ENCODE data around the gene WDR86. TPM values are rescaled to one million over a fixed set of nuclear protein-coding genes. Genes with fewer than 3 reads are reported as not detected.

The WDR86 gene
- total and polyA plus RNA-seq, 2 of the 8 experiments (the other 6 are each of a cell fraction or from before 2014, with no cell fraction given), result 12.7 to 15.8 TPM

DNA sequence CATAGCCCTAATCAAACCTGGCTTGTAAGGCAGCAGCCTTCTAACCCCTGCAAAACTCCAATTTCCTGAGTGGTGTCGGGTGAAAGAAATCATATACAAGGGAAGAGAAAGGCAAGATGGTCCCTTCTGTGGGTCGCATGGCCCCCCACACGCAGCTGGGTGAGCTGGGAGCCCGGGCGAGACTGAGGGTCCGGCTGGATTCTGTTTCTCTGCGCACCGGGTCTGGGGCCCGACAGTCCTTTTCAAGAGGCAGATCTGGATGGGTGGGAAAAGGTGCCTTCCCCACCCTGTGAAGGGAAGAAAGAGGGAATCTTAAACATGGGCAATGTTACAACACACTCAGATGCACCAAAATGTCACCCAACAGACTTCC, 18.5 kb downstream of the WDR86 start:
- 94% methylated on average over 9 of the region's 9 CpGs; no CpG with 5 or more reads in 1 of the 2 experiments for WGBS, 2 experiments (ENCODE audit: extremely low coverage in 1 of 2, insufficient coverage in 1 of 2, insufficient read length in 1 of 2, insufficient replicate concordance in 2 of 2, low coverage in 1 of 2, low lambda C conversion rate in 2 of 2, missing lambda C conversion rate in 1 of 2)
- Histone ChIP-seq H2BK20ac (ENCODE audit: low read length) (no peak overlapping the region), H3K79me1 (ENCODE audit: low read depth, low read length) (no peaks in the 10 kb centered on the region), H3K56ac (replicated peaks; ENCODE audit: insufficient read length, low read depth, low read length) (no peak overlapping the region), H3K14ac (ENCODE audit: insufficient read length) (no peak overlapping the region), H2BK120ac (replicated peaks; ENCODE audit: low read depth, low read length) (no peak overlapping the region), H2BK5ac (ENCODE audit: low read depth, low read length) (no peak overlapping the region), H3K4me1 (replicated peaks in 1 of 4; ENCODE audit: control insufficient read depth in 3 of 4, insufficient read depth in 4 of 4, low read length in 3 of 4) (peaks cover 0 to 13% (median 4%) of the 10 kb centered on the region in 4 experiments; a peak in 6 of 7 replicates), H2BK15ac (ENCODE audit: low read length) (no peak overlapping the region), H3K9me3 (ENCODE audit: insufficient read depth in 2 of 2, low read depth in 1 of 2, low read length in 1 of 2) (no peaks in the 10 kb centered on the region), H3K23me2 (ENCODE audit: low read depth, low read length) (no peaks in the 10 kb centered on the region; the same call in 1 of the 2 replicates), H3K79me2 (ENCODE audit: control insufficient read depth in 1 of 2, insufficient read depth in 2 of 2, low read length in 2 of 2) (no peaks in the 10 kb centered on the region), H3K23ac (ENCODE audit: insufficient read length) (no peak overlapping the region), H3K4me2 (ENCODE audit: insufficient read depth in 1 of 2, low read depth in 2 of 2, low read length in 2 of 2) (no peak overlapping the region), H4K8ac (ENCODE audit: extremely low read depth, insufficient read depth, low read length) (no peak overlapping the region), H3K4me3 (ENCODE audit: extremely low read depth in 1 of 4, insufficient read depth in 2 of 4, low read depth in 3 of 4, low read length in 4 of 4) (no peak overlapping the region), H2AFZ (ENCODE audit: low read length) (no peak overlapping the region), H4K20me1 (replicated peaks in 1 of 2; ENCODE audit: control insufficient read depth in 1 of 2, insufficient read depth in 2 of 2, low read length in 2 of 2) (no peaks in the 10 kb centered on the region), H2BK12ac (ENCODE audit: low read depth, low read length) (no peak overlapping the region), H4K91ac (replicated peaks; ENCODE audit: insufficient read length, low read length) (no peak overlapping the region), H2AK5ac (ENCODE audit: low read depth, low read length) (no peak overlapping the region), H3K9ac (replicated peaks in 1 of 4; ENCODE audit: extremely low read depth in 1 of 4, low read depth in 3 of 4, low read length in 3 of 4) (no peak overlapping the region), H3K18ac (ENCODE audit: extremely low read depth, low read length) (no peak overlapping the region), H4K5ac (ENCODE audit: insufficient read length, low read depth, low read length) (no peak overlapping the region), H3K27ac (ENCODE audit: low read depth, low read length) (no peak overlapping the region), H3K27me3 (replicated peaks in 1 of 4; ENCODE audit: control insufficient read depth in 3 of 4, extremely low read depth in 1 of 4, insufficient read depth in 3 of 4, low read length in 3 of 4) (no peaks in the 10 kb centered on the region), H3K4ac (replicated peaks; ENCODE audit: insufficient read length, low read depth, low read length) (no peak overlapping the region), H3K36me3 (ENCODE audit: control insufficient read depth in 2 of 4, insufficient read depth in 4 of 4, low read length in 3 of 4) (no peaks in the 10 kb centered on the region)
- CTCF ChIA-PET (ENCODE audit: partially characterized antibody), result interaction anchor here (1.4 to 1.6 kb wide), 2 partner anchors 42 to 57 kb away, joined by 4 to 6 read pairs; no protein-coding TSS in a partner anchor
- POLR2A ChIA-PET (ENCODE audit: partially characterized antibody), result no interaction called here
- FAIRE-seq (no peak), DNase-seq (ENCODE audit: low read depth in 1 of 2, low spot score in 2 of 2) (no peak)
- TF ChIP-seq BACH1 (IDR thresholded peaks at IDR 0.05; ENCODE audit: low read length) (no peak), SIX5 (IDR thresholded peaks at IDR 0.05; ENCODE audit: low read depth, low read length) (no peak), BCL11A (IDR thresholded peaks at IDR 0.05; ENCODE audit: low read depth in 2 of 2, low read length in 2 of 2) (no peak), GTF2F1 (IDR thresholded peaks at IDR 0.05; ENCODE audit: borderline replicate concordance, low read depth, low read length) (no peak), EP300 (IDR thresholded peaks at IDR 0.05; ENCODE audit: borderline replicate concordance in 1 of 2, low read depth in 2 of 2, low read length in 2 of 2) (no peak), CBX8 (IDR thresholded peaks at IDR 0.05; ENCODE audit: borderline replicate concordance, low read depth, low read length) (no peak), NANOG (IDR thresholded peaks at IDR 0.05; ENCODE audit: insufficient read depth, low read depth, low read length, poor library complexity, severe bottlenecking) (no peak), TCF12 (IDR thresholded peaks at IDR 0.05; ENCODE audit: low read depth, low read length) (no peak), SP2 (IDR thresholded peaks at IDR 0.05; ENCODE audit: low read length) (no peak)
